Measurements from ENCODE around the gene IGLON5.

DNA sequence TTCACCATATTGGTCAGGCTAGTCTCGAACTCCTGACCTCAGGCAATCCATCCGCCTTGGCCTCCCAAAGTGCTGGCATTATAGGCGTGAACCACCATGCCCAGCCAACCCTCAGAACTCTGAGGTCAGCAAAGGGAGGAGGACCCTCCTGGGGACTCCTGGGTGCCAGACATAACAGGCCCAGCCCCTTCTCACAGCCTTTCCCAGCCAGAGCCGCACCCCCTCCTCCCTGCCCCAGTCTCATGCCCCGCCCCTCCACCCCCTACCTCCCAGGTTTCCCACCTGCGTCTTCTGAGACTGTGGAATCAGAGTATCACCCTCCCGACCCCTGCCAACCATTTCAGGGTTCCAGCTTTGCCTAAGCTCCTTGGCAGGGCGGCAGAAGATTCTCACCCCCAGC, 5.2 kb downstream of the IGLON5 start:
- no peak for TF ChIP-seq POLR2A (IDR thresholded peaks at IDR 0.05)
- TF ChIP-seq CTCF (IDR thresholded peaks at IDR 0.05), result no peak
- no peak for TF ChIP-seq POLR2AphosphoS5 (IDR thresholded peaks at IDR 0.05)
- no peak for TF ChIP-seq EP300 (IDR thresholded peaks at IDR 0.05)
